UCSD-AML1 (cell line): ENCODE results near the gene NBEAL2.
"Not testable (repeated sequence)": the region's sequence is repeated elsewhere in the genome, so short reads cannot be mapped to it uniquely, and the experiment has no call there.

Experiments used
- DNase-seq: peaks from one replicate; lab custom pipeline; 2025; ENCODE audit not compliant: unreplicated experiment; lab: John Stamatoyannopoulos, UW

The NBEAL2 gene

DNA sequence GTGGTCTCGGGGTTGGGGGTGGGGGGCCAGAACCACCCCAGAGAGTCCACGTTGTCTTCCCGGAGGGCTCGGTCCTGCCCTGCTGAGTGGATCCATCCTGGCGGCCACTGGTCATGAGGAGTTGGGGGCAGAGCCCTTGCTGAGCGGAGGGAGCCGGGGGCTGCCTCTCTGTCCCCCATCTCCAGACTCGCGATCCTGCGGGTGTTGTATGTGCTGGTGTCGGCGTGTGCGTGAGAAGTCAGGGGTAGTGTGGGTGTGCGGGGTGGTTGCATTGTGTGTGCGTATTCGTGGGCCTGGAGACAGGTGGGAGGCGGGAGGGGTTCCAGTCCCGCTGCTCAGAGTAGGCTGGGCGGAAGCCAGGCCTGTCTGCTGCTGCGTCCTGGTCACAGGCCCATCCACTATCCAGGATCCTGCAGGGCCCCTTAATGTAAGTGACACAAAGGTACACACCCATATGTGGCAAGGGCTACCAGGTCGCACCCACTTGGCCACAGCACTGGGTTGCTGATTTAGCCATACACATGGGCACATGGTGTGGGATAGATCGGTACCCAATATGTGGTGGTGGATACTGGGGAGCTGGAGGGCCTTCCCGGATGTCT, 30.7 kb downstream of the NBEAL2 start:
- no peak for DNase-seq

DNA sequence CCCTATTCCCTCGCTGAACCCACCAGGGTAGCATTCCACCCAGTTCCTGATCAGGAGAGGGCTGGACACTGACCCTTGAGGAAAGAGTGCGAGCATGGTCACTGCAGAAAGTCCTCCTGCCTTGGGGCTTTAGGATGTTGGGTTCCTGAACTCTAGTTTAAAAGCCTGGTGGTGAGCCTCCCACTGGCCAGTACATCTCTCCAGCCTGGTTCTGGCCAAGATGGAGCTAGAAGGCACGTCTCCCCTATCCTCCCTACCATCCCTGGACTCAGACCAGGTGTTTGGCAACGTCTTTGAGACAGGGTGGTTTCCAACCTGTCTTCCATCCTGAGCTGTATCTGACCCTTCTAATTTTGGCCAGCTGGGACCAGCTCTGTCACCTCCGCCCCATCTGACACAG, 31.4 kb downstream of the NBEAL2 start:
- DNase-seq, result no peak

DNA sequence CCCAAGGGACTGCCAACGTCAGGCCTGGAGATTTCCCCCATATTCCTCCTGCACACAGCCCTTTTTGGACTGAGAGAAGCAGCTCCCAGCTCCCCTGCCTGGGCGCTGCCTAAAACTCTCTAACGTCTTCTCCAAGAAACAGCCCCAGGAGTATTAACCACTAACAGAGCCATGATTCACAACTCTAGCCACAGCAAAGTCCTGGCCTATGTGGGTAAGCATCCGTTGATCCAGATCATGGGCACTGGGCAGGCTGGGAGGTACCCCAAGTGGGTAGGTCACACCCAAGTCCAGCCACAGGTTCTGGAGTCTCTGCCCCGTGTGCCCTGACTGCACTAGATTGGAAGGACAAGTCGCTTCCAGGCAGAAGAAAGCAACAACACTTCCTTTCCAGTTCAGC, 31.9 kb downstream of the NBEAL2 start:
- DNase-seq, result no peak

DNA sequence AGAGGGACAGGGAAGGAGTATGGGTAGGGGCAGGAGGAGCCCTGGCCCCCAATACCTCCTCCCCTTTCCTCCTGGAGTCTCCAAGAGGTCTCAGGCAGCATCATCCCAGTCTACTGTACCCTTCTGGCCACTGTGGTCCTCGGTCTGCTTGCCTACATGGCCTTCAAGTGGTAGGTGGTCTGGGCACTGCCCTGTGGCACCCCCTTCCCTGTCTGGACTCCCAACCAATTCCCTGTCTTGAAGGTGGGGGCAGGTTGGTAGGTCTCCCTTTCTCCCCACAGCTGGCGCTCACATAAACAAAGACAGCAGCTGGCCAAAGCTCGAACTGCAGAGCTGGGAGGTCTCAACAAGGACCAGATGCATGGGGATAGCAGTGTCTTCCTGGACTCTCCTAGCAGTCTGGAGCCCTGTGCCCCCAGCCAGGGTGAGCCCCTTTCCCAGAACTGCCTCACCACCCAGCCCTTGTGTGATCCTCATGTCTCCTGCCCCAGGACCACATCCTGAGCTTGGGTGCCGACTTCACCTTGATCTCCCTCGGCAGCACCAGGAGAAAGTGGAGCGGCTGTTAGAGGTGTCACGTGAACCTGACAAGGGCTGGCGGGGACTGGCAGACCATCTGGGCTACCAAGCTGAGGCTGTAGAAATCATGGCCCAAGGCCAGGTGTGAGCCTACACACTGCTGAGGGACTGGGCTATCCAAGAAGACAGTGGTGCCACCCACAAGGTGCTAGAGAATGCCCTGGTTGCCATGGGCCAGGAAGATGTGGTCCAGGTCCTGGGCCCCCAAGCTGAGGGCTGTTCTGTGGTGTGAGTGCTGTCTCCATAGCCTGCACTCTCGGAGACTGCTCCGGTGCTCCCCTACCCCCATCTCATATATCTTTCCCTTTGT, 33.1 kb downstream of the NBEAL2 start:
- no peak for DNase-seq

DNA sequence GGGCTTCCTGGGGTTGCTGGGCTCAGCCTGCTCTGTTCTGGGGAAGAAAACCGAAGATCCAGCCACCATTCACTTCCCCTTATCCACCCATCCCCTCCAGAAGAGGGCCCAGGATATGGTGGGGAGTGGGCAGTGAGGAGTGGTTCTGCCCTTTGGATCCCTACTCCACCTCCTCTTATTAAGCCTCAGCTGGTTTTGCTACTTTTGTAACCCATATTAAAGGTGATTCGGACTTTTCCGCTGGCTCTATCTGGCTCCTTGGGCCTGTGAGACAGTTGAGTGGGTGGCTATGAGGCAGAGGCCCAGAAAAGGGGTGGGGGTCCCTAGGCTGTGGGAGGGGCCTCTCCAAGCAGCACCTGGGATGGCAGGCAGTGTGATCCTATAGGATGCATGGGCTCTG, 33.8 kb downstream of the NBEAL2 start:
- no peak for DNase-seq

DNA sequence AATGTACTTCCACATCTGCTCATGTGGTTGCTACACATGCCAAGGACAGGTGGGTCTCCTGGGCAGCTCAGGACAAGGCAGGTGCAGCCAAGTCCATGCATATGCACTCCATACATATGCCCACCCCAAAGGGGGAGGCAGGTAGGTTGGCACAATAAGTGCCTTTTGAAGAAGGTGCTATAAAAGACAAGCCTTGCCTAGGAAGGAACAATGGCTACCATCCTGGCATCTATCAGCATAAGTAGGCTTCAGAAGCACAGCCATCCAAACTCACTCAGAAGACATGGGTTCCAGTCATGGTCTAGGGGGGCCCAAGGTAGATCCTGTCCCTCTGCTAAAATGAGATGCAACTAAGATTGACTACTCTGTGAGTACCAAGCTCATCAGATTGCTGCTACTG, 34.6 kb downstream of the NBEAL2 start:
- DNase-seq, result no peak

DNA sequence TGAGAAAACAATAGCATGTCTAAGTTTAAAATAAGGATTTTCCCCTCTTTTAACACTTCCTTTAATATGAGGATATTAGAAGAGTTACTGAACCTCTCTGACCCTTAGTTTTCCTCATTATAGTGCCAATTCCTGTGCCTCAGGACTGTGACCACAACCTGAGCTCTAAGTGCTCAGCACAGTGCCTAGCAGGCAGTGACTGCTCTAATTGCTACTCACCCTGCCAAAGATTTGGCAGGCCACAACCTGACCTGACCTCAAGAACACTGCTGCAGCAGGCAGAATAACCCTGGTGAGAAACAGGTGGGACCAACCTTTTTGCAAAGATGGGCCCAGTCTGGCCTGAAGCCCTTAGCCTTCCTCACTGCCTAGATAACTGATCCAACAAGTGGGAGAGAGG, 35.7 kb downstream of the NBEAL2 start:
- no peak for DNase-seq

DNA sequence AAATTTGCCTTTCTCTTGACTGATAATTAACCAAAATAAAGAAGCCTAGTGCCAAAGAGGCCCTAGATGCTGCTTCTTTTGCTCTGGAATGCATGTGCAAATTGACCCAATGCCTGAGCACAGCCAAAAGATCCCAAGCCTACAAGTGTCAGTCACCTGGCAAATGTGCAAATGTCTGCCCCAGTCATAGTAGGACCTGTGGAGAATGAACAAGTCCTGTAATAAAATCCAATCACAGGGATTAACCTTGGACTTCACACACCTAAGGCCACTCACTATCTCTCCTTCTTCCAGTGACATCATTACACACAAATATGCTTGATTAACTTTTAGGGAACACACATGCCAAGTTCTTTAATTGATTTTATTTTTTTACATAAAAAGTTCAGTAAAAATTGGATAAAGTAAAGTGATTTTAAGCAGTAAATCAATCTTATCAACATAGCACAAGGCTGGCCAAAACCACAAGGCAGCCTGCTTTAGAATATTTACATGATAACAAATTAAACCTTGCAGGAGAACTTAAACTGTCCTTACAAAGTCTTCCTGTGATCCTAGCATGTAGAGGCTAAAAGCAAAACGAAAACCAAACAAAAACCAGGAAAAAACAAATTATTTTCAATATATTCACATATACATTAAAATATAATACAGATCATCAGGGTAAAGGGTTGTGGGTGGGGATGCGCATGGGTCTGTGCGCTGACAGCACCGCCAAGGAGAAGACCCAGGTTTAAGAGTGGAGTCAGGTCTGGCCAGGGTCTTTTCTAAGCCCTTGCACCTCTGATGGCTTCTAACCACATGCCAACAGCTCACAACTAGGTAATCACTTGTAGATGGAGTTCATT, 36.8 kb downstream of the NBEAL2 start:
- no peak for DNase-seq

DNA sequence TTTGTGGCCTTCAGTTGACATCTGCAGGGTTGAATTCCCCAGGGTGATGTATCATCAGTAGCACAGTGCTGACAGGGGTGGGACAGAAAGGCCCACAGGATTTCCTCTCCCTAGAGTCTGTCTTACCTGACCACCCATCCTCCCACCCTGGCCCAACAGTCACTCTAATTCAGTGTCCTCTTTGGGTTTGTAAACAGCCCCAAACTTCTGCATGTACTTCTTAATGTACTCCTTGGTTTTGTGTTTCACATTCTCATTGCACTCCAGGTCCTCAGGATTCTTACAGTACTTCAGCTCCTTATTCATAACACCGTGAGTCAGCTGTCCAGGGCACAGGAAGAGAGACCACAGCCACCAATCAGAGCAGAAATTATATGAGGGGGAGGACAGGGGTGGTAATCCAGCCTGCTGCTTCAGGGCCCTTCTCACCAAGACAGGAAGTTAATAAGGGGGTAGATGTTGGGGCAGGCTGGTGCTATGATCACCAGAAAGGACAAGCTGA, 37.5 kb downstream of the NBEAL2 start:
- peak; percentile 65 for DNase-seq

DNA sequence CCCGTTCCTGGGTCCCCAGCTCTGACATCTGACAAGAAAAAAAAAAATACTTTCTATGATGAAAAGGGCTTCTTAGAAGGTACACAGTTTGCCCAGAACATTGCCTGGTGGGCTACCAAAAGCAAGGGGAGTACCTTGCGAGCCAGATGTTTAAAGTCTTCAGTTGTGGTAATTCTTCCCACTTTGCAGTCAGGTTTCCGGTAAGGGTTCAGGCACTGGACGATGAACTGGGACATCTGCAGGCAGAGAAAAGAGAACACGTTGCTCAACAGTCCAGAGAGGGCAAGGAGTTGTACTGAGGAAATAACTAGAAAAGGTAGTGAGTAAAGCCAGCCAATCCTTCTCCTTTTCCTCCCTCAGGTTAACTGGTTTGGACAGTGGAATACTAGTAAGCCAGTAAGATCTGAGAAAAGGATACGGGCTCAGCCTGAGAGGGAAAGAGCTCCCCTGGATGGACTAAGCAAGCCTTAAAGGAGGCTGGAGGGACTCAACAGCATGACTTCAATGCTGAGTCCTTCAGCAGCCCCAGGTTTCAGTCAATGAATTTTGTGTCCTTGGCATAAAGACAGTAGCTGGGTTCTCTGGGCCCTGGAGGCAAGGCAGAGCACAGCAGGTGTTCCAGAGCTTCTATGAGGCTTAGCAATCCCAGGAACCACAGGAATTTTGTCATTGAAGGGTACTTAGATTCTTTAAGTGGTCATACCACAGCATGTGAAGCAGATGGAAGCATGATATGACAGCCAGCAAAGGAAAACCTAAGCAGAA, 38.2 kb downstream of the NBEAL2 start:
- DNase-seq, result no peak

DNA sequence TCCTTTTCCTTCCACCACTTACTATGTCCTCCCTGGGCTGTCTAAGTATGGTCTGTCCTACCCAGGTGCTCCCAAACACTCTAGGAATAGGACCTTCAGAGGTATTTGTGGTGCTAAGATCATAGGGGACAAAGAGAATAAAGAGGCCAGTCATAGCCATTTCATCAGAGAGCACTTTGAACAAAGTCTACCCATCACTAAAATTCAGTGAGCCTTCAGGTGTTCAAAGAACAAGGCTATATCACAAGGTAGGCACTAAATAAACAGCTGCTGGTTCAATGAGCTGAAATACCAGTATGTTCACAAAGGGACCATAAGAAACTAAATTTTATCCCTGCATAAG, 38.8 kb downstream of the NBEAL2 start:
- DNase-seq, result no peak

DNA sequence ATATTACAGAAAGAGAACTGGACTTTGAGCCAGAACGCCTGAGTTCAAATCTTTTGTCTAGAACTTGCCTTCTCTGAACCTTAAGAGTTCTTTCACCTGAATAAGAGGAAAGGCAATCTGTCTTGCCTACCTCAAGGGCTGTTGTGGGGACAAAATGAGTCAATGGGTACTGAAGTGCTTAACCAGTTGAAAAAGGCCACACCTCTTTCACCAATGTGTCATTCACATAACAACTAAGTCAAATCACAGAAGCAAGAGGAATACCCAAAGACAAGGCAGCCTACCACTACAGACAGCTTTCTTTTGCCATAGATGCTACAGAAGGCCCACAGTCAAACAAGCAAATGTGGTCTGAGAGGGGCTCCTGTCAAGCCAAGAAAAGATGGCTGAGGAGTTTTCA, 39.7 kb downstream of the NBEAL2 start:
- DNase-seq, result no peak

DNA sequence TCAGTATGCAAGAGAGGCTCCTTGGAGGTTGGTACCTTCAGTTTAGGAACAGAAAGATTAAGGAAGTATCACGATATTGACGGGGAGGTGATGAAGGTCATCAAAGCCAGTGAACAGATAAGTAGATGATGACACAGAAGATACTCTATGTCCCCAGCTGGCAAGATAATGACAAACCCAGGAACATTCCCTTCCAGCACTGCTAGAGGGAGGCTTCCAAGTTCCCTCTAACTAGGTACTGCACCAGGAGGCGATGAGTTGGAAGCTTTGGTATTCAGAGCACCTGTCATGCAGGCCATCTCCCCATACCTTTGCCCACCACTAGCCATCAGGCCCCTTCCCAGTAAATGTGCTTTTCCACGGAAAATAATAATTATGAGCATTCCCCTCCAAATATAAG, 40.8 kb downstream of the NBEAL2 start:
- no peak for DNase-seq

DNA sequence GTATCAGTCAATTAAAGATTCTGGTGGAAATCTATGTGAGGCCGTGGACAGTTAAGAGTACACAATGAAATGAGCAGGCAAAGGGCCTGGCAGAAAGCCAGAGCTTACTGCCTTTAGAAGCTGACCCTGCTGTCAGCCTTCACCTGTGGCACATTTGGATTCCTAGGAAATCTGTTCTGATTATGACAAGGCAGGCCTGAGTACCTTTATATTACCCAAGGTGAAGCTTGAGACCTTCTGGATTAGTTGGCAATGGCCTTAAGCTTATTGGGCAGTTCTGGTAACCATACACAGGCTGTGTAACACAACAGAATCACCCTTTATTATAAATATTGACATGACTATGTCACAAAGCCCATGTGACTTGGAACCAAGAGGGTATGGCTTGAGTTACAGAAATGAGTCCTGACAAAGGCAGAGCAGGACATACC, 43.2 kb downstream of the NBEAL2 start:
- DNase-seq, result no peak

DNA sequence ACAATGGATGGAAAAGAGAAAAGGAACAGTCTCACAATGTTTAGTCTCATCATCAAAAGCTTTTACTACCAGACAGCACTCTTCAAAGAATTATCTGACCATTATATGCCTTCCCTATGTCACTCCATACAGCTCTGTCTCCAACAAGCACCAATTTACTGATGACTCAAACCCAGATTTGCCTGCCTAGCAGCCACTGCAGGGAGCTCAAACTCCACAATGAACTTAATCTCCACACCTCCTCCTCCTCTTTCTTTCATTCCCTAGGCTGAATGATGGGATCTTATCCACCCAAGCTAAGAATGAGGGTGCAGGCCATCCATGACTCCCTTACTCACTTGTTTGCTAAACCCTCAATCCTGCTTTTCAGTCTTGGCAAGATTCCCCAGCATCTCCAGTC, 45.5 kb downstream of the NBEAL2 start:
- no peak for DNase-seq

DNA sequence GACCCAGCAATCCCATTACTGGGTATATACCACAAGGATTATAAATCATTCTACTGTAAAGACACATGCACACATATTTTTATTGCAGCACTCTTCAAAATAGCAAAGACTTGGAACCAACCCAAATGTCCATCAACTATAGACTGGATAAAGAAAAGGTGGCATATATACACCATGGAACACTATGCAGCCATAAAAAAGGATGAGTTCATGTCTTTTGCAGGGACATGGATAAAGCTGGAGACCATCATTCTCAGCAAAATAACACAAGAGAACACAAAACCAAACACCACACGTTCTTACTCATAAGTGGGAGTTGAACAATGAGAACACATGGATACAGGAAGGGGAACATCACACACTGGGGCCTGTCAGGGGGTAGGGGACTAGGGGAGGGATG, 47.0 kb downstream of the NBEAL2 start:
- DNase-seq, result not testable (repeated sequence)

DNA sequence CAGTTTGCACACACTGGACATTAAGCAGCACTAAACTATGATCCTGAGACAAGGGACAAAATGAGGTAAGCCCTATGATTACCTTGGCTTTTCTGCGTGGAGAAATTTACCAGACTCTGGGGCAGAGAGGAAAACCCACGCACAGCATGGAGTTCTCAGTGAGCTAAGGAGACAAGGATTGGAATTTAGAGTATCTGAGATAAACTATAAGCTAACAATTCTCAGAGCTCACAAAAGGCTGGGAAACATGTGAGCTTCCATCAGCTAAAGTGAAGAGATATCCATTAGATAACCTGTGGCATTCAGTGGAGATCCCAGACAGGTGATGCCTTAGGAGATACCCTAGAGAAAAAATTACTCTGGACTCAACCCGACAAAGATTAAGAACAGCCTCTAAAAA, 48.7 kb downstream of the NBEAL2 start:
- DNase-seq, result no peak

DNA sequence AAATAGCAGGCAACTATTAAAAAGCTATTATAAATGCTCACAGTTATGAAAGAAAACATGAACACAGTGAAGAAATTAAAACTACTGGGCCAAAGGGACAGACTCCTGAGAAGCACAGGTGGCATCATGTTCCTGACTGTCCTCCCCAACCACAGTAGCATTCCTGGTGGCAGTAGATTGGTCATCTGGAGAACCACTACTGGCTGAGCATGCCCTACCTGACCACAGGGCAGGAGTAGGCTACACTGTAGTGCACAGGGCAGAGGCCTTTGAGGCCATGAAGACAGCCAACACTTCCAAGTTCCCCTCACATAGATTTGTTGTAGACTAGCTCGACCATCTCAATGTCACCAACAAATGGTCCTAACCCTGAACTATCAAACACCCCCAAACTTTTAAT, 49.2 kb downstream of the NBEAL2 start:
- DNase-seq, result no peak

DNA sequence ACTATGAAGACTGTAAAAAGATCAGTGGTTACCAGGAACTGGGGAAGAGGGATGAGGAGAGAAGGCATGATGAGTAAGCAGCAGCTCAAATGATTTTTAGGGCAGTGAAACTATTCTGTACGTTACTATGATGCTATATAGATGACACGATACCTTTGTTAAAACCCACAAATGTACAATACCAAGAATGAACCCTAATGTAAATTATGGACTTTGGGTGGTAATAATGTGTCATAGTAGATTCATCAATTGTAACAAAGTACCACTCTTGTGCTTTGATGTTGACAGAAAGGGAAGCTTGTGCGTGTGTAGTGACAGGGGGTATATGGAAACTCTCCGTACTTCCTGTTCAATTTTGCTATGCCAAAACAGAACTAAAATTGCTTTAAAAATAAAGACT, 51.6 kb downstream of the NBEAL2 start:
- DNase-seq, result not testable (repeated sequence)

DNA sequence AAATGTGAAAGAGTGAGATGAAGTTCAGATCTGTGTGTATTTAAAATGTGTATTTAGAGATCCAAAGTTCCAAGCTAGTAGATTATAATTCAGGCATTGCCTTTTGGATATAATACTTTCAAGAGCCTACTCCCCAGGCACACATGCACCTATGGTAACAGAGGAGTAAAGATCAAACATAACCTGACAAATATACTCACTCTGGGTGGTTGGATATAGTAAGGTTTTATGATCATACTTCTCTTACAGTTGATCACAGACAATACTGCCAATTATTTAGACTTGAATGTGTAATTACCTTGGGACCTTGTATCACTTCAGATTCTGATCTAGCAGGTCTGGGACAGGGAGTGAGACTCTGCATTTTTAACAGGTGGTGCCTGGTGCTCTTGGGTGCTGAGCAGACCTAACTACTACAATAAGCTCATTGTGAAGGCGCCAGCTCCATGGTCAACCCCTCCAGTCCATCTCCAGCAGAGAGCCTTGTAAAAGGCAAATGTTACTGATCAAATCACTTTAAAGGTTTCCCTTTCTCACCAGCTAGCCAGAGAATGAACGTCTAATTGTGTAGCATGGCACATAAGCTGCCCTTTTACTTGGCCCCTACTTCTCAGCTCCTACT, 55.5 kb downstream of the NBEAL2 start:
- DNase-seq, result no peak

DNA sequence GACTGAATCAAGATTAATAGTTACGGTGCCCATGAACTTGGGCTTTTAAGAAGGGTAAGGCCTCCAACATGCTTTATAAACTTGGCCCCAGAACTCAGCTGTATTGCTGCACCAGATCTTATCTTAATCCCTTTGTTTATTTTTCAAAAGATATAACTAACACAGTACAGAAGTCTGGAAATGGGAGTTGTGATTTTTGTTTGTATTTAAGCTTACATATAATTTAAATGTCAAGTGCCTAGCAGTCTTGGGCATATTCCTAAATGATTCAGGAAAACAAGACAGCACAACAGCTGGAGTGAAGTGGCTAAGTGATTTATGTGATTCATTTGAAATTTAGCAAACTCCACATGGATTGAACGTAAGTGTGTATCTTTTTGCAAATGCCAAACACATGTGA, 56.2 kb downstream of the NBEAL2 start:
- DNase-seq, result no peak
